Measurements from ENCODE around the gene DCBLD1.

Gene DCBLD1

DNA sequence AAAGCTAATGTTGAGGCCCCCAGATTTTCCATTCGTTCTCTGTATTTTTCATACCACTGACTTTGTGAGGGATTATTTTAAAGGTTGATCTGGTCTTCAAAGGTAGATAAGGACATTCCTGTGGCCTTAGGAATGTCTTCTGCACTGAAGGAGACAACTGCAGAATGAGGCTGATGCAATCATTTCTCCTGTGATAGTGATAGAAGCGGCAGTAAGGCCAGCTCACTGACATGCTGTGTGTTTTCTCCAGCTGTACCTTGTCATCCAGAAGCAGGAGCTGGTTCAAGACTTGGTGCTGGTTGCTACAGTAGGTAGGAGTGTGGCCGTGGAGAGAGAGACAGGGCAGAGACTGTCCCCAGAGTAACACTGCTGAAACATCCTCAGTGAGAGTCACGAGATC, 53.8 kb downstream of the DCBLD1 start:
- DNase-seq (ENCODE audit: low read depth), result no peak
- no peak overlapping the region for H3K4me3 ChIP-seq (ENCODE audit: low read depth, low read length)
- TF ChIP-seq, protein P1, sequence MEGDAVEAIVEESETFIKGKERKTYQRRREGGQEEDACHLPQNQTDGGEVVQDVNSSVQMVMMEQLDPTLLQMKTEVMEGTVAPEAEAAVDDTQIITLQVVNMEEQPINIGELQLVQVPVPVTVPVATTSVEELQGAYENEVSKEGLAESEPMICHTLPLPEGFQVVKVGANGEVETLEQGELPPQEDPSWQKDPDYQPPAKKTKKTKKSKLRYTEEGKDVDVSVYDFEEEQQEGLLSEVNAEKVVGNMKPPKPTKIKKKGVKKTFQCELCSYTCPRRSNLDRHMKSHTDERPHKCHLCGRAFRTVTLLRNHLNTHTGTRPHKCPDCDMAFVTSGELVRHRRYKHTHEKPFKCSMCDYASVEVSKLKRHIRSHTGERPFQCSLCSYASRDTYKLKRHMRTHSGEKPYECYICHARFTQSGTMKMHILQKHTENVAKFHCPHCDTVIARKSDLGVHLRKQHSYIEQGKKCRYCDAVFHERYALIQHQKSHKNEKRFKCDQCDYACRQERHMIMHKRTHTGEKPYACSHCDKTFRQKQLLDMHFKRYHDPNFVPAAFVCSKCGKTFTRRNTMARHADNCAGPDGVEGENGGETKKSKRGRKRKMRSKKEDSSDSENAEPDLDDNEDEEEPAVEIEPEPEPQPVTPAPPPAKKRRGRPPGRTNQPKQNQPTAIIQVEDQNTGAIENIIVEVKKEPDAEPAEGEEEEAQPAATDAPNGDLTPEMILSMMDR (IDR thresholded peaks at IDR 0.05; ENCODE audit: low read depth, low read length, missing control alignments), result no peak

DNA sequence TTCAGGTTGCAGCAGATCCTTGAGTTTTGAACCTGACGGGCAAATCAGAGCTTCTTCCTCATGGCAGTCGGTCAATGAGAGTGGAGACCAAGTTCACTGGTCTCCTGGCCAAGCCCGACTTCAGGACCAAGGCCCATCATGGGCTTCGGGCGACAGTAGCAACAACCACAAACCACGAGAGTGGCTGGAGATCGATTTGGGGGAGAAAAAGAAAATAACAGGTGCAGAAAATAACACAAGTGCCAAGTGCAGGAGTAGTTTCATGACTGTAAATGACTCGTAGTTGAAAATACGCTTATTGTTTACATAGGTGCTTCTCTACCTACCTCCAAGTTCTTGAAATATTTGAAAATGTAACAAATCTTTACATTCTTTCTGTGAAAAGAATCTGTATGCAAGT, 56.1 kb downstream of the DCBLD1 start:
- H3K4me3 ChIP-seq (ENCODE audit: low read depth, low read length), result no peak overlapping the region
- TF ChIP-seq, protein P1 (IDR thresholded peaks at IDR 0.05; ENCODE audit: low read depth, low read length, missing control alignments), result no peak
- DNase-seq (ENCODE audit: low read depth), result no peak

DNA sequence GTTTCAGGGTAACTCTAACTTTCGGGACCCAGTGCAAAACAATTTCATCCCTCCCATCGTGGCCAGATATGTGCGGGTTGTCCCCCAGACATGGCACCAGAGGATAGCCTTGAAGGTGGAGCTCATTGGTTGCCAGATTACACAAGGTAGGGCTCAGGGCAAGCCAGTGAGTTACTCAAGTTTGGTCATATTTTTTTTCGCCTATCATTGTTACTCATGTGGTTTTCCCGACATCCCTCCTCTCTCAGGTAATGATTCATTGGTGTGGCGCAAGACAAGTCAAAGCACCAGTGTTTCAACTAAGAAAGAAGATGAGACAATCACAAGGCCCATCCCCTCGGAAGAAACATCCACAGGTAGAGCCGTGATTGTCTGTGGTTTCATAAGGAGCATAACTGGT, 58.2 kb downstream of the DCBLD1 start:
- TF ChIP-seq, protein P1 (IDR thresholded peaks at IDR 0.05; ENCODE audit: low read depth, low read length, missing control alignments), result no peak
- H3K4me3 ChIP-seq (ENCODE audit: low read depth, low read length), result no peak overlapping the region
- DNase-seq (ENCODE audit: low read depth), result no peak

DNA sequence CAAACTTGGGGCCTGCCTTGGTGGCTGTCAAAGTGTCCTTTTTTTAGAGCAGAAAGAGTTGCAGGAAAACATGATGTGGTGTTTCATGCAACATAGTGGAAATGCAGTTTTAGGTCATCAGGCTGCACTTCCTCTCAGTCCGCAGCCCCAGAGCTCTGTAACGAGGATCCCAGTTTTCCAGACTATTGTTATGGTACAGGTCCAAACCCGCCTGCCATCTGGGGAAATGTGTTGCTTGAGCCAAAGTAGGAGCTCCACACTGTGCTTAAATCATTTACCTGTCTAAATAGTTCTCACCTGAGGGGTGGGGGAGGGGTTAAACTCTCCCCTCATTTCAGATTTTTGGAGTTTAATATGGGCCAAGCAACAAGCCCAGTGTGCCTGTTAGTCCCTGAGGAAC, 60.0 kb downstream of the DCBLD1 start:
- TF ChIP-seq, protein P1 (IDR thresholded peaks at IDR 0.05; ENCODE audit: low read depth, low read length, missing control alignments), result no peak

DNA sequence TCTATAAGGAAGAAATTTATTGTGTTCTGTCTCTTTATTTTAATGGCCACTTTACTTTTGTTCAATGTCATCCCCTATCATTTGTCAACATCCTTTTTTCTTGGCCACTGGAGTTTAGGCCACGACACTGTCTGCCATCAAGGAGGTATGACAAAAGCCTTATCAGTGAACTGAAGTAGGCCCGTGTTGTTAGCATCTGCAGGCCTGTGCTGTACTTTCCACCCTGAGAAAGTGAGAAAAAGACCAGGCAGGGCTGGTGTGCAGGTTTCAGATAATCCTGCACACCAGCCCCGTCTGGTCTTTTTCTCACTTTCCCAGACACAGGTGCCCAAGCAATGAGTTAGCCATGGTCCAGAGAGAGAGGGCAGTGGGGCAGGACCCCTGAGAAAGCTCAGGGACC, 62.2 kb downstream of the DCBLD1 start:
- no peak for DNase-seq (ENCODE audit: low read depth)
- H3K4me3 ChIP-seq (ENCODE audit: low read depth, low read length), result no peak overlapping the region
- TF ChIP-seq, protein P1 (IDR thresholded peaks at IDR 0.05; ENCODE audit: low read depth, low read length, missing control alignments), result no peak

More for the DNA sequence above, 60.0 kb downstream of the DCBLD1 start:
- no peak for DNase-seq (ENCODE audit: low read depth)
- H3K4me3 ChIP-seq (ENCODE audit: low read depth, low read length), result no peak overlapping the region

DNA sequence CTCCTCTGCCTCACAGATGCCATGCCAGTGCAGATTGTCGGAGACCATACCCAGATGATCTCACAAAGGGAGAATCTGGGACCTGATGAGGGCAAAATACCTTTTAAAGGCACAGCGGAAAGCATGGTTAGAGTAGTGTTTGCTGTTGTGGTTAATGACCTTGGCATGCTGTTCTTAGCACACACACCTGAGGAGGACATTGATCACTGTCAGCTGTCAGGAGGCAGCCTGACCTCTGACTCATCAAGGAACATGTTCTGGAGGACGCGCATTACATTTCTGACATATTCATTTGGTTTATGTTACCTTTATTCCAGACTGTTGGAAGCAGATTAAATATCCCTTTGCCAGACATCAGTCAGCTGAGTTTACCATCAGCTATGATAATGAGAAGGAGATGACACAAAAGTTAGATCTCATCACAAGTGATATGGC, 62.7 kb downstream of the DCBLD1 start:
- DNase-seq (ENCODE audit: low read depth), result no peak
- no peak overlapping the region for H3K4me3 ChIP-seq (ENCODE audit: low read depth, low read length)
- TF ChIP-seq, protein P1 (IDR thresholded peaks at IDR 0.05; ENCODE audit: low read depth, low read length, missing control alignments), result no peak

DNA sequence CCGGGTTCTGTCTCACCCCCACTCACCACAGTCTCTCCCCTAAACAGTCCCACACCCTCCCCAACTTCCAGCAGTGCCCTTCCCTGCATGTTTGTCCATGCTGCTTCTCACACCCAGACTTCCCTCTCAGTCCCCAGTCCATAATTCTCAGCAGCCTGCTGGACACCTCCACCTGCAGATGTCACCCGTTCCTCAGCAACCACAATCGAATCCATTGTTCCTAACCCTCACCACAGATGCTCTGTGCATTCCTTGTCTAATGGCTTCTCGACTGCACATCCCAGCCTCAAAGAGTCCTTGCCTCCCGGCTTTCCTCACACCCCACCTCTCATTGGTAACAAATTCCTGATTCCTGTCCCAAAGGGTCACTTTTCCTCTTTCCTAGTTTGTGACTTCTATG, 64.2 kb downstream of the DCBLD1 start:
- no peak overlapping the region for H3K4me3 ChIP-seq (ENCODE audit: low read depth, low read length)
- DNase-seq (ENCODE audit: low read depth), result no peak
- TF ChIP-seq, protein P1 (IDR thresholded peaks at IDR 0.05; ENCODE audit: low read depth, low read length, missing control alignments), result no peak
